NCI-H526 treated with DMSO at 0.1 percent for 48 hours (cell line): Measurements from ENCODE around the gene MGMT.

Experiments used
- DNase-seq: peaks from one replicate; lab custom pipeline; 2025; lab: John Stamatoyannopoulos, UW

Gene MGMT

DNA sequence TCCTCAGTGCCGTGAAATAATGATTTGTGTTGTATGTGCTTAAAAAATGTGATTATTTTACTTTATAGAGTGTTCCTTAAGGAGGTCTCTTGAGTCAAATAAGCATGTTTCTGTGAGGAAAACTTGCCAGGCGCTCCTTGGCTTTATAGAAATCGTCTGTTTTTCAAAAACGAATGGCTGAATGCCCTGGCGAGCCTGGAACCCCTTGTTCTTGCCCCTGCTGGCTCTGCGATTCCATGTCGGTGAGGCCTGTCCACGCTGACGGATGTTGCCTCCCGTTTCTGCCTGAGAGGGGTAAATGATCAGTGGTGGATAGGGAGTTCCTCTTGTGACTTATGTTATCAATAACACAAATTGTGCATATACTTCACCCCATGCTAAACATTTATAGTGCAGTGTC is 75.5 kb downstream of the MGMT start:
- no peak for DNase-seq

DNA sequence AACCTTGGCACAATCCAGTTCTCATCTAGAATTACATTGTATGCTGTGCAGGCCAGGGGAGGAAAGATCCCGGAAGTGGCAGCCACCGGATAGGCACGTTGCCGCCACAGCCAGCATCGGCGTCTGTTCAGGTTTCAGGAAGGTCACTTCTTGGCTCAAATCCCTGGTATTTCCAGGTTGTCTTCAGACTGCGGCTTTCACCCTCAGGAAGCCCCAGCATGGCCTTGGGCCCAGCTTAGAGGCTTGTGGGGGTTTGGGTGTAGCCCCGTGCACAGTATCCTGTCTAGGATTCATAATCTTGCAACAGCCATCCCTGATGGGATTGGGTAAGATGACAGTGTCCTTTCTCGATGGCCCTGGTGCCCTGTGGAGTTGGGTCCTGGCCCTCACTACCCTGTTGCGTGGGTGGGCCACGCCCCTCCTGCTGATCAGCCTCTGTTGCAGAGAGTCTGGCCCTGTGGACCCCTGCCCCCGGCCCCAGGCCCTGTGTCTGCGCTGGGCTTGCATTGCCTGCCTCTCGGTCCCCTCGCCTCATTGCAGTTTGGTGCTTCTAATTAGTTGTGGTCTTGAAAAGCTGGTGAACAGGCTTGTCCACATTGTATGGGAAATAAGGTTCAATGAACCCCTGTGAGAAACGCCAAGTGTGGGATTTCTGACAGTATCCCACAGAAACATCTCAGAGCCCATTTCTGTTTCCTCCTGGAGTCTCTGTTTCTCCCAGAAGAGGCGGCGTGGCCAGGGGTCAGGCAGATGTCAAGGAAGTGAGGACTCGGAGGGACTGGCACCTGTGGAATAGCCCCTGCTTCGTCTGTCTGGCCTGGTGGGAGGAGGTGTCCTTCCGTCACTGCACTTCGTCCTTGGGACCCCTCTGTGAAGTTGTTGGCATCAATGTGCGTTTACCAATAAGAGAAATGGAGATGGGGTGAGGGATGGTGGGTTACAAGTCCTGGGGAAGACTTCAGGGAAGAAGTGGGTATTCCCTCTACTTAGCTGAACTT is 77.5 kb downstream of the MGMT start:
- DNase-seq = no peak

- no peak for DNase-seq
Measured at GRCh38 chr10:129545261-129545660, 78.2 kb downstream of the MGMT start.

GRCh38 chr10:129546106-129546505 is 79.1 kb downstream of the MGMT start:
- no peak for DNase-seq

- no peak for DNase-seq
Measured at GRCh38 chr10:129547608-129548007, 80.6 kb downstream of the MGMT start.

DNA sequence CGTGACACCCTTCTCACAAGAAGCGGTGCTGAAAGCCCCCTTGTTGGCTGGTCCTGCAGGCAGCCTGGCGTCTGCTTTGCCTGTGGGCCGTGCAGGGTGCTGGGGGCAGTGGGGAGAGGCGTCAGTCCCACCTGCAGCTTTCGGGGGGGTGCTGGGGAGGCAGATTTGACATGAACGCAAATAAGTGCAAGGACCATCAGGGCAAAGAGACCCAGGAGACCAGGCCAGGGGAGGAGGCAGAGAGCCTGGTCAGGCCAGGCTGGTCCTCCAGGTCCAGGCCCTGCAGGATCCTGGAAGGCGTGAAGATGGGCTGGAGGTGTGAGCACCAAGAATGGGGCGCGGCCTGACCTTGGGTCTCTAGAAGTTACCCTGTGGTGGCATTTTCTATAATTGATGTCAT is 81.6 kb downstream of the MGMT start:
- no peak for DNase-seq

DNA sequence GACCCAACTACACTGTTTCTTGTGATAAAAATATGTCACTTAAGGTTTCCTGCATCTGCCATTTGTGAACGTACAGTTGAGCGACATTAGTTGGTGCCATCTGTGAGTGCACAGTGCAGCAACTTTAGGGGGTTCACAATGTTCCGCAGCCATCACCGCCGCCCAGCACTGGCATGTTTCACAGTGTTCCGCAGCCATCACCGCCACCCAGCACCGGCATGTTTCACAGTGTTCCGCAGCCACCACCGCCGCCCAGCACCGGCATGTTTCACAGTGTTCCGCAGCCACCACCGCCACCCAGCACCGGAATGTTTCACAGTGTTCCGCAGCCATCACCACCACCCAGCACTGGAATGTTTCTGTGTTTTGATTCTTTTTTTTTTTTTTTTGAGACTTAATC is 83.0 kb downstream of the MGMT start:
- no peak for DNase-seq

DNA sequence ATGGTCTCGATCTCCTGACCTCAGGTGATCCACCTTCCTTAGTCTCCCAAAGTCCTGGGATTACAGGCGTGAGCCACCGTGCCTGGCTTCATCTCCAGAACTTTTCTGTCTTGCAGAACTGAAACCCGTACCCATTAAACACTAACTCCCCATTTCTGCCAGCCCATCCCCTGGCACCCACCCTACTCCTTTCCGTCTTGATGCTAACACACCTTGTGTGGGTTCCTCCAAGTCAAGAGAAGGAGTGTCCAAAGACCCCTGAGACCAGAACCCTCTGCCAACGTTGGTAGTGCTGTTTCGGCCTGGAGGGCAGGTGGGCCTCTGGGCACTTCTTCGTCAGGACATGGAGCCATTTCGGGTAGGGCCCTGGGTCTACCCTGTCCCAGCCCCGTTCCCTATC is 83.6 kb downstream of the MGMT start:
- no peak for DNase-seq

- no peak for DNase-seq
Measured at GRCh38 chr10:129552119-129552518, 85.1 kb downstream of the MGMT start.

GRCh38 chr10:129553928-129554327 is 86.9 kb downstream of the MGMT start:
- no peak for DNase-seq

DNA sequence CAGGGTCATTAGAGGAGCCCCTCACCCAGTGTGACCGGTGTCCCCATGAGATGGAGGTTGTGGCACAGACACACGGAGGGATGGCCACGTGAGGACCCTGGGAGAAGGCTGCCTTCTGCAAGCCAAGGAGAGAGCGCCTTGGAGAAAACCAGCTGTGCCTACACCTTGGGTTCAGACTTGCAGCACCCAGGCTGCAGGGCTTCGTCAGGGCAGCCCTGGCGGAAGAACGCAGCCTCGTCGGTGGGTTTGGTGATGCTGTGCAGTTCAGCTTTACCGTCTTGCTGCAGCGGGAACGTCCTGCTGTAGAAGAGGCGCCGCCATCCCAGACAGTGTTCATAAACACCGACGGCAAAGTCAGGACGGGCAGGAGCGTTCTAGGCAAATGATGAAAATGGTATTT is 89.3 kb downstream of the MGMT start:
- DNase-seq = no peak

GRCh38 chr10:129560361-129560760 is 93.3 kb downstream of the MGMT start:
- DNase-seq = no peak

DNA sequence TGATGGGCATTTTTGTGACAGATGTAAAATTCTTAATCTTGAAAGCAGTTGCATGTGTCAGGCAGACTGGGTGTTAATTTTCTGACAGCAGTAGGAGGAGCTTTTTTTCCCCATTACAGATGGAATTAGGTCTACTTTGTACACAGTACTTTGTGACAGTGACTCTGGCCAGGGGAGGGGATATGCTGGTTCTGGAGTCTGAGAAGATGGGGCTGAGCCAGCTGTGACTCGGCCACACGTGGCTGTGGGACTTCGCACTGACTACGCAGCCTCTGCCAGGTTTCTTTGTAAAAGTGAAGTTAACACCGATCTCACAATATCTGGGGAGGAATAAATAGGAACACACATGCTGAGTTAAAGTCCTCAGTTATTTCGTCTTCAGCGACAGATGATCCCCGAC is 95.4 kb downstream of the MGMT start:
- no peak for DNase-seq

- no peak for DNase-seq
Measured at GRCh38 chr10:129564923-129565322, 97.9 kb downstream of the MGMT start.

DNA sequence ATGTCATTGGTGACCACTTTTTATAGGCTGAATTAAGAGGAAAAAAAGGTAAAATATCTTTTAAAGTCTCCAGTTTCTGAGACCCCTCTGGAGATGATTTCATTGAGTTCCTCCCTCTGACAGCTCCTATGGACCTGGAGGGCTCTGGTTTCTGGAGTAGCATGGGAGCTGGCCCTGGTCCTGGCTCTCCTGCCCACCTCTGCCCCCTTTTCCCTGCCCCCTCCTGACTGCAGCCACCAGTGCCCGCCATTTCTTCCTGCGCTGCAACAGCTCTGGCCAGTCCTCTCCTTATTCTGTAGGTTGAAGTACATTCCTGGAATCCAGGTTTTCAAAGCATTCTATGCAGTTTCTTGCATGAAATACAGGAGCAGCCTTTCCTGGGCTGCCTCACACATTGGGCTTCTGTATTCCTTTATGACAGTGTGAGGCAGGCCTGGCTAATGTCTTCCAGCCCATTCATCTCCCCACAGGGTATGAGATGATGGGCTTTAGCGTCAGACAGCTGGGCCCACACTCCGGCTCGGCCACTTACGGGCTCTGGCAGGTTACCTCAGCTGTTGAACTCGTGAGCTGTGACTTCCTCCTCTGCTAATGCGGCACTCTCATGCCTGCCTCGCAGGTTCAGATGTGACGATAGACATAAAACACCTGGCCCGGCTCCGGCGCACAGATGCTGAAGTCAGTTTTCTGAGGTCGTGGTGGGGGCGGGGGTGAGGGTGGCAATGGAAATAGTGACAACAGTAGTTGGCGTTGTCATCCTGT is 101.7 kb downstream of the MGMT start:
- DNase-seq = no peak

DNA sequence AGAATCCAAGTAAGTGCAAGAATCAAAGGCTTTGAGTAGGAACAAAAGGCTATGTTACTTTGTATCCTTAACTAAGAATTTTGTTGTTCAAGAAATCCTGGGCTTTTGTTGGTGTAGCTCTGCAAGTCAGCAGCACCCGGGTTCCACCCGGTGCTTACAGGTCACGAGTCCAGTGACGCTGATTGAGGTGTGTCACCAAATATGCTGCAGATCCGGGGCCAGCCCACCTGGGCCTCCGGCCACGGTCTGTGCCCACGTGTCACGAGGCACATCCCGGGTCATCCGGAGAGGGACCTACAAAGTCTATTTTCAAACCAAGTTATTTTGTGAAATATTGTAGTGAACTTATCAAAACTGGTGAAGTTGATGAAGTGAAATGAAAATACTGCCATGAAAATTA is 103.1 kb downstream of the MGMT start:
- no peak for DNase-seq

- no peak for DNase-seq
Measured at GRCh38 chr10:129579228-129579627, 112.2 kb downstream of the MGMT start.

DNA sequence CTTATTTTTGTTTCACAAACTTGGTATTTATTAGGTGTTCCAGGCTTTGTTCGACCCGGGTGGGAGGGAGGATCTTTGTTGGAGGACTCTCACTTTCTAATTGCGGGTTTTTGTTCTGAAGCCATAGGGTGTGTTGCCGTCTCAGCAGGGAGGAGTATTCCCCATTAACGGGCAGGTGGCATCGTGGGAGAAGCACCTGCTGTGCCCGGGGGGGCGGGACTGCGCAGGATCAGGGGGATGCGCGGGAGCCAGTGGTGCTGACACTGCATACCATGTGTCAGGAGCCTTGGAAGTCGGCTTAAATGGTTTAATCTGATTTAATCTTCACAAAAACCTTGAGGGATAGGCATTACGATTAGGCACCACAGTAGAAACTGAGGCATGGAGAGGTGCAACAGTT is 113.0 kb downstream of the MGMT start:
- no peak for DNase-seq

GRCh38 chr10:129580901-129581300 is 113.9 kb downstream of the MGMT start:
- DNase-seq = no peak

GRCh38 chr10:129581827-129582411 is 114.9 kb downstream of the MGMT start:
- no peak for DNase-seq

GRCh38 chr10:129583831-129584230 is 116.8 kb downstream of the MGMT start:
- DNase-seq = no peak

DNA sequence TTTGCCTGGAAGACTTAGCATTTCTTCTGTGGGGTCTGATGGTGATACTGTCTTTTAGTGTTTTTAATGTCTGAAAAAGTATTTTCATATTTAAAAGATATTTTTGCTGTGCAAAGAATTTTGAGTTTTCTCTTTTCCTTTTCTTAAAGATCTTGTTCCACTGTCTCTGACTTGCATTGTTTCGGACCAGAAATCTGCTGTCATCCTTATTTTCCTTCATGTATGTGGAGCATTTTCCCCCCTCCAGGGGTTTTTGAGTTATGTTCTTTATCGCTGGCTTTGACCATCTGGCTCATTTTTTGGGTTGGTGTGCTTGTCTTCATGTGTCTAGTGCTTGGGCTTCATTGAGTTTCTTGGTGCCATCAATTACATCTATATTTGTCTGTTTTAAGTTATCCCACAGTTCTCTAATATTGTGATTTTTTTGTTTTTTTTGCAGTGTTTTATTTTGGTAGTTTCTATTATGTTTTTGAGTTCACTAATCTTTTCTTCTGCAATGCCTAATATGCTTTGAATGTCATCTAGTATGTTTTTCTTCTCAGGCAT is 119.9 kb downstream of the MGMT start:
- no peak for DNase-seq

- no peak for DNase-seq
Measured at GRCh38 chr10:129589546-129589945, 122.5 kb downstream of the MGMT start.
